HG03469 (cell line): ENCODE measurements around the gene MRPS15.

Experiments used
- ATAC-seq: cut with Tn5 transposase; IDR thresholded peaks from one replicate; pipeline ENCODE4 v1.9.1; 2021; ENCODE audit warnings: mild to moderate bottlenecking, moderate library complexity, moderate number of reproducible peaks; ENCODE audit not compliant: unreplicated experiment

Gene MRPS15

GRCh38 chr1:36463463-36463802 is 751 bp downstream of the MRPS15 start:
- ATAC-seq, result no peak

- no peak for ATAC-seq
These were observed 5.3 kb downstream of the MRPS15 start for GRCh38 chr1:36458910-36459309.

- no peak for ATAC-seq
These were observed 6.5 kb downstream of the MRPS15 start for GRCh38 chr1:36457691-36458090.

- ATAC-seq, result no peak
These were observed 7.7 kb downstream of the MRPS15 start for GRCh38 chr1:36456391-36456928.

- ATAC-seq, result no peak
These were observed 8.8 kb downstream of the MRPS15 start for GRCh38 chr1:36455386-36455785.

- ATAC-seq, result no peak
These were observed 10.4 kb downstream of the MRPS15 start for GRCh38 chr1:36453600-36454388.

GRCh38 chr1:36453051-36453450 is 11.1 kb downstream of the MRPS15 start:
- no peak for ATAC-seq

- no peak for ATAC-seq
These were observed 13.3 kb downstream of the MRPS15 start for GRCh38 chr1:36450919-36451305.

GRCh38 chr1:36450270-36450918 is 13.8 kb downstream of the MRPS15 start, which contains the start of gene OSCP1:
Gene OSCP1, minus strand, starts transcription at chr1:36450451. Its CDS starts 82 bp downstream, at chr1:36450369.
- ATAC-seq, result peak; percentile 86

- no peak for ATAC-seq
These were observed 15.6 kb downstream of the MRPS15 start for GRCh38 chr1:36448530-36449056.

- no peak for ATAC-seq
These were observed 16.7 kb downstream of the MRPS15 start for GRCh38 chr1:36447450-36447849.

- no peak for ATAC-seq
These were observed 17.4 kb downstream of the MRPS15 start for GRCh38 chr1:36446746-36447145.

- no peak for ATAC-seq
These were observed 17.9 kb downstream of the MRPS15 start for GRCh38 chr1:36446271-36446670.

- ATAC-seq, result no peak
These were observed 20.9 kb downstream of the MRPS15 start for GRCh38 chr1:36443297-36443696.

- ATAC-seq, result no peak
These were observed 21.8 kb downstream of the MRPS15 start for GRCh38 chr1:36442337-36442736.

GRCh38 chr1:36440646-36441045 is 23.5 kb downstream of the MRPS15 start:
- no peak for ATAC-seq

GRCh38 chr1:36440044-36440443 is 24.1 kb downstream of the MRPS15 start:
- ATAC-seq, result no peak

- no peak for ATAC-seq
These were observed 25.5 kb downstream of the MRPS15 start for GRCh38 chr1:36438715-36439114.

GRCh38 chr1:36436821-36437220 is 27.4 kb downstream of the MRPS15 start:
- ATAC-seq, result no peak

- no peak for ATAC-seq
These were observed 31.1 kb downstream of the MRPS15 start for GRCh38 chr1:36433102-36433501.

- ATAC-seq, result no peak
These were observed 31.6 kb downstream of the MRPS15 start for GRCh38 chr1:36432616-36433015.

GRCh38 chr1:36425791-36426190 is 38.4 kb downstream of the MRPS15 start:
- ATAC-seq, result no peak
